SW 1271 (cell line): ENCODE results near the gene EXOC4.
"Not testable (repeated sequence)": the region's sequence is repeated elsewhere in the genome, so short reads cannot be mapped to it uniquely, and the experiment has no call there.

Experiments
- DNase-seq, 2 experiments: peaks; one replicate each; lab custom pipeline; 2025; lab: John Stamatoyannopoulos, UW

EXOC4 gene

DNA sequence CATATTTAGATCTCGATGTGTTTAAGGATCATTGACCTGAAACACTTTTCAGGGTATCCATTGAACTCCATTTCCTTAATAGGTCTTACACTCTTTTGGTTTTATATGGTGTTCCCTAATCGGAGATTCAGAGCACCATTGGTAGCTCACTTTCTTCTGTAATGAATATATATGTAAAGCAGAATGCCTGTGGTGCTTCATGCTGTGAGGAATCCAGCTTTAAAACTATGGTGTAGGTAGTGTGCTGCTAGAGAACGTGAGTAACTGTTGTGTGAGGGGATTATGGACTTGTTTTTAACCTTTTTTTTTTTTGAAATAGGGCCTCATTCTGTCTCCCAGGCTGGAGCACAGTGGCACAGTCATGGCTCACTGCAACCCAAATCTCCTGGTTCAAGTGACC, 497.4 kb downstream of the EXOC4 start:
- no peak for DNase-seq

DNA sequence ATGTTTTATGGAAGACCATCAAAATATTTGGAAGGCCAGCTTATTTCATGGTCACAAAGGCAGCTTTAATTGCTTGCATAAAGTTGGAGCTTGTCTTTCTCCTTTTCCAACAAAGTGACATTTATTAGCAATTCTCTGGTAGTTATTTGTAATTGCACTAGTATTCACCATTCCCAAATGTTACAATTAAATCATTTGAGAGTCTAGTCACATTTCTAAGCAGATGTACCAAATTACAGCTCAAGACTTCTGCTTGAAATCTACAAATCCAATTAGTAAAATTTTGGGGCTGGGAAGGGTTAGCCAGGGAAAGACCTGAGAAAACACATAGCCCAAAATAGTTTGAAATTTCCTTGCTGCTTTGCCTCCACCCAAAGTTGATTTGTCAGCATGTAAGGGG, 498.2 kb downstream of the EXOC4 start:
- DNase-seq, result no peak

- no peak for DNase-seq
Observed at GRCh38 chr7:133753513-133753912, 500.6 kb downstream of the EXOC4 start.

GRCh38 chr7:133754708-133755107, 501.8 kb downstream of the EXOC4 start:
- DNase-seq, result no peak

- DNase-seq, result no peak
Observed at GRCh38 chr7:133755901-133756300, 503.0 kb downstream of the EXOC4 start.

- no peak for DNase-seq
Observed at GRCh38 chr7:133761443-133761842, 508.6 kb downstream of the EXOC4 start.

DNA sequence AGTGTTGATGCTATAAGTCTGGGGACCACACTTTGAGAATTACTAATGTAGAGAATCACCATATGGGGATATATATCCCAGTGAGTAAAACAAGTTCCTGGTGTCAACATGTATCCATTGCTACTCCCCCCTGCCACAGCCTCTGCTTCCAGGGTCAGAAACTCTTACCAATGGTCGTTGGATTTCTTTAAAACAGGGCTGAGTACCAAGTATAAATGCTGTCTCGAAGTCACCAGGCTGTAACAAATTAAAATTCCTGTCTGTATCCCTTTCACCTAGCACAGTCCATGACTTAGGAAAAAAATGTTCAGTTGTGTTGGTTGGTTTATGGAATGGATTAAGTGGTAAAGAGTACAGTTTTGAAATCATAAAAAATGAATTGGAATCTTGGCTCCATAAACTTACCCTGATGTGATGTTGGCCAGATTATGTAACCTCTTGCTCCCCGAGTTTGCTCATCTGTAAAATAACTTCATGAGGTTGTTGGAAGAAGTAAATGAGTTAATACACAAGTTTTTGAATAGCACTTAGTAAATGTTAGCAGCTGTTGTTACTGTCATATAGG, 510.3 kb downstream of the EXOC4 start:
- DNase-seq, result no peak

DNA sequence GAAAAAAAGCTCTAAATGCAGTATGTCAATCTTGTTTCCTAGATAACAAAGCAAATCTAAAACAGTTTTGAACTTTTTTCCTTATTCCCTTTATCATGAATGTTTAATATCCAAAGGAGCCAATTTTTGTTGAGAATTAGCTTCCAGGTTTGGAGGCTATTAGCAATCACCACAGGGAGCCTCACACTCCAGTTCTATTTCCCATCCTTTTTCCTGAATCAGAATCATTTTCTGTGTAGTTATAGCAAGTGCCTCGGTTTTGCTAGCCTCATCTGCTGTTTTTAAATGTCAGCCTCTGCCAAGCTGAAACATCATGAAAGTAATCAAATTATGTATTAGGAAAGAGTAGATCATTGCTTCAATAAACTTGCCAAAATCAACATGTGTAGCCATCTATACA, 516.8 kb downstream of the EXOC4 start:
- DNase-seq, result no peak

DNA sequence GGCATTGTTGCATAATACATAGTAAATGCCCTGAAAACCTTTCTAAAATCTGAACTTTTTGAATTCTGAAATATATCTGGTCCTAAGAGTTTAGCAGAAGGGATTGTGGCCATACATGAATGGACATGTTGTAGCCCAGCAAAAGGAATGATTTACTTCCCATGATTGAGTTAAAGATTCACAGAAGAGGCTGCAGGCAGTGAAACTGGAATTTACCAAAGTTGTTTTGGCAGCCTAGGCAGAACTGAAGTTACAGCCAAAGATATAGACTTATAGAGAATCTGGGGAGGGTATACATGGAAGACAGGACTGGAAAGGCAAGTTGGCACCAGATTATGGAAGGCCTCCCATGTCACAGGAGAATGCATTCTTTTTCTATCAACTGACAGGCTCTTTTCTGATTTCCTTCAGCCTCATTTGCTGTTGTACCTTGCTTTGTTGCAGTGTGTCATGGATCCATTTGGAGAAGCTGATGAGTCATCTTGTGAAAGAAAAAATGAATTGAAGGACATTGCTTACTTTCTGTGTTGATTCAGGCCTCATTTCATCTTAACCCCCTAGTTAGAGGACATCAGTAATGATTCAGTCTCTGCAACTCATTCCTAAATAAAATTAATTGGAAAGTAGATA, 518.1 kb downstream of the EXOC4 start:
- no peak for DNase-seq

DNA sequence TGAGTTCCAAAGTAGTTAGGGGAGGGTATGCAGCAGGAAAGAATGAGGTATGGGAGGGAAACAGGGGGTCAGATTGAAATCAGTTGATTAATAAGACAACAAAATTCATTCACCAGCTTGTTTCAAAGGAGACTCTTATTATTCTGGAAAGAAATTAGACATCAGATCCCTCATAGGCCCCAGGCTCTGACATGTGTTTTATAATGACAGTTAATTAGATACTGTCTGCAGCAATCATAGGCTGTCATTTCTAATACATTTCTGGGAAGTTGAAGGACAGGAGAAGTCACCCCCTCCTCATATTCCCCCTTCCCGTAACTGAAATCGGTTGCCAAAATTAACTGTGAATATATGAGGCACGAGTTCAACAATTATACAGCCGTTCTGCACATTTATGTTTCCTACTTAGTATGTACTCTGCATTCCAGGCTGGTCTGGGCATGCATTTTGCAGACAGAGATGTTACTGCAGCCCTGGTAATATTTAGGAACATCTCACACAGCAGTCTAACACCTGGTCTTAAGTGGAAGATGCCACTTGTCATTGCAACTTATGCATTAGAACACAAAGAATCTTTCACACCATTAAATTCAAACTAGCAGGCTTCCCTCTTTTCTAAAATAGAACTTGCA, 519.0 kb downstream of the EXOC4 start:
- DNase-seq, result no peak

GRCh38 chr7:133773601-133774000, 520.7 kb downstream of the EXOC4 start:
- no peak for DNase-seq

DNA sequence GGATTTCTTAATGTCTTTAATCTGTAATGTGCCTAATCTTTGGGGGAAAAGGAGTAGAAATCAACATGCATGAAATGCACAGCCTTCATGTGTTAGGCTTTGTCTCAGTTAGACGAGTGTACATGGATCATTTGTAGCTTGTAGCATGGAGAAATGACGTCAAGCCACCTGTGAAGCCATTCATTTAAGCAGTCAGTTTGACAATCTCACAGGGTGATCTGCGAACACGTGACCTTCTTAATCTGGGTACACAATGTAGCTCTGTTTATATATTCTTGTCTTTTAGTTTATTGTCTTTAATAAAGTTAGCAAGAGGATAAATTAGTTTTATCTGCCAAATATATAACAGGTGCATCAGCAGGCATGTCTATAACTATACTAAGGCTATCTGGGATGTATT, 522.3 kb downstream of the EXOC4 start:
- no peak for DNase-seq

GRCh38 chr7:133776266-133776665, 523.4 kb downstream of the EXOC4 start:
- DNase-seq, result no peak

DNA sequence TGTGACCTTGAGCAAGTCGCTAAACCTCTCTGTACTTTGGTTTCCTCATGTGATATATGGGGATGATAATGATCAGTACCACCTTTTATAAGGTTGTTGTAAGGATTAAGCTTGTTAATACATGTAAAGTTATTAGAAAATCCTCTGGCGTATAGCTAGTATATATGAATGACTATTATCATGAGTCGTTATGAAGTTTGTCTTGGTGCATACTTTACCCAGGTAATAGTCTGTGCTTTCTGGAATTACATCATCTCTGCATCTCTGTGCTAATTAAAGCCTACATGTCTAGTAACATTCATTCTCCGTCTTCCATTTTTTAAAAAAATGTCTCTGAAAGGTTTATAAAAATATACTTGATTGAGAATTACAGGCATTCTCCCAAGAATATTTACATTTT, 524.8 kb downstream of the EXOC4 start:
- DNase-seq, result no peak

GRCh38 chr7:133778472-133778871, 525.6 kb downstream of the EXOC4 start:
- no peak for DNase-seq

- not testable (repeated sequence) for DNase-seq
Observed at GRCh38 chr7:133779538-133779937, 526.7 kb downstream of the EXOC4 start.

DNA sequence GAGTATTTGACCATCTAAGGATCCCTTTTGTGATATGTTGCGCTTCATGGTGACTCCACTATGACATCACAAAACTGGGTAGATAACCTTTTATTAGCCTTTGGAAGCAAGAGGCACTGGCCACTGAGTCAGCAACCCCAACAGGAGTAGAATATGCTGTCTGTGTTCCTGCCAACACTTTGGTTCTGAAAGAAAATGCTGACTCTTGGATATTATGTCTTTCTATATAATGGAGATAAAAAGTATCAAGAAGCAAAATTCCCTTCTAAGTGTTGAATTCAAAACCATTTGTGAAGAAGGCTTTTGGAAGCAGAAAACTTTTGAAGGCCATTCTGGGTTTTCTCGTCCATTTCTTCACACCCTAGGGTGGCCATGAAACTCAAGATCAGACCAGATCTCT, 528.0 kb downstream of the EXOC4 start:
- no peak for DNase-seq

DNA sequence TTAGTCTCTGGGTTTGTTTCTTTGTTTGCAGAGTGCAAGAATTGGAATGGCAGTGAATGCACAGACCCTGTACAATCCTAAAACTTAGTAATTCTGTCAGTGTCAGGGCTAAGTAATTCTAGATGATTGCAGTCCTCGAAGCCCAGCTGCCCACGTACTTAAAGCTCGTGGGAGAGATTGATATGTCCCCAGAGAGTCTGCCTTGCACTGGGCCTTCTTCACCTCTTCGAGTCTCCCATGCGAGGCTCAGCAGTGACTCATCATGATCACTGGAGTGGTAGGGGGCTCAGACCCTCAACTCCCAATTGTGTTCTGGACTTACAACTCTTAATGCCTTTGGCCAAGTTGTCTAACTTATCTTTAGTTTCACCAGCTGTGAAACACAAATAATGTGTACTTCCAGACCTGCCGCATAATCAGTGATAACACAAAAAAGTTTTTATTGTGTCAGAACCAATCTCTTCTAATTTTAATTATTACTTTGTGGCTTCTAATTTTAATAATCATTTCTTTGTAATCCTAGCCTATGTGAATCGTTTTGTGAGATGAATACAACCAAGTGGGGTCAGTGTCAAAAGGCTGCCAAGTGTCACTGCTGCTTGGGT, 528.7 kb downstream of the EXOC4 start:
- DNase-seq, result no peak

GRCh38 chr7:133782470-133782869, 529.6 kb downstream of the EXOC4 start:
- DNase-seq, result no peak

DNA sequence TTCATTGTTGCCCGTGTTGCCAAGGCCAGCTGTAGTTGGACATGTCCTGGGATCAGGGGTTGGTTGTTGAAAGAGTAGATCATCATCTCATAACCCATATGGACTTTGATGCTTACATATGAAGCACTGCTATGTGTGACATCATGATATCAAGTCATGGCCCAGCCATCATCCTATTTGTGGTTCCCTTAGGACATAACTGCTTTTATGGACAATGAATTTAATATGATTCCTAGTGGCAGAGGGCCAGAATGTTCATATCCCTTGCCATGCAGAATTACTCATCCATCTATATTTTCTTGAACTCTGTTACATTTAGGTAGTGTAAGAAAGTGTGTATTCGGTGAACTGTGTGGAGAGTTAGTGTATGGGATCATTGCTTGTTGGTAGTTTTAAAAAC, 530.4 kb downstream of the EXOC4 start:
- no peak for DNase-seq

DNA sequence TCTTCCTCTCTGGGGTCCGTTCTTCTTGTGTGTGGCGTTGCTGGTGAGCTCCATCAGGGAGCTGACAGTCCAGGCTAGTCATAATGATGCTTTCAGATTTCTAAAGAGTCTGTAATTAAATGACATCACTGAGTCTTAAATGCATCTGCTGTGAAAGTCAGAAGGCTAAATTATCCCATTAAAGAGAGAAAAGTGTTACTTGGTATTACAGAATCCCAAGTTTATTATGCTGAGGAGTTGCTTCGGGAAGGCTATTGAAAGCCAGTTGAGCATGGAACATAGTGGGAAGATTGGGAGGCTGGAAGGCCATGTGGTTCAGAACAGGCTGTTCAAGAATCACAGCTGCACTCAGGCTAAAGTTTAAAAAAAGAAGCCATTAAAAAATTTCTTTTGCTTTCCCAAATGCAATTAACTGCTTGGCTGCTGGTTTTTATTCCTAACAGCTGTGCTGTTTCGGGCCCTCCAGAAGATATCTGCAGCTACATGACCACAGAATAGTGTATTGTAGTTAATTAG, 531.7 kb downstream of the EXOC4 start:
- DNase-seq, result no peak

GRCh38 chr7:133786401-133786937, 533.6 kb downstream of the EXOC4 start:
- no peak for DNase-seq

GRCh38 chr7:133789974-133790373, 537.1 kb downstream of the EXOC4 start:
- no peak for DNase-seq
